HepG2 (cell line): ENCODE results near the gene HIPK4. TPM values are rescaled to one million over a fixed set of nuclear protein-coding genes. Genes with fewer than 3 reads are reported as not detected.

ENCODE experiments used
- ATF7 ChIP-seq, 2 experiments: fragments of 450-650 bp in 1 of 2; sonication (generic) in 1 of 2; formaldehyde crosslinking in 1 of 2; IDR thresholded peaks; 2 replicates each; pipeline versions ENCODE4 v1.4.0 to v1.6.1; 2016 to 2020; ENCODE audit warnings: antibody characterized with exemption in 1 of 2, mild to moderate bottlenecking in 1 of 2, missing genetic modification reagents in 1 of 2
- ATM ChIP-seq: fragments of 450-650 bp; IDR thresholded peaks from 2 replicates; pipeline ENCODE4 v1.7.1; 2017; ENCODE audit warnings: mild to moderate bottlenecking, borderline replicate concordance
- CC2D1A ChIP-seq: sonication (generic); formaldehyde crosslinking; IDR thresholded peaks from 2 replicates; pipeline ENCODE4 v1.8.1; 2023; ENCODE audit warnings: mild to moderate bottlenecking, missing genetic modification reagents
- E2F5 ChIP-seq: sonication (generic); formaldehyde crosslinking; conservative IDR thresholded peaks from 2 replicates; pipeline ENCODE4 v1.4.0; 2020; ENCODE audit warnings: missing genetic modification reagents
- HNF1B ChIP-seq: sonication (generic); formaldehyde crosslinking; IDR thresholded peaks from 2 replicates; pipeline ENCODE4 v1.5.1; 2020; ENCODE audit warnings: mild to moderate bottlenecking, moderate library complexity, missing genetic modification reagents
- HOXA9 ChIP-seq: sonication (generic); formaldehyde crosslinking; IDR thresholded peaks from 2 replicates; pipeline ENCODE4 v1.8.1; 2022; ENCODE audit warnings: missing genetic modification reagents, mild to moderate bottlenecking, moderate library complexity, borderline replicate concordance
- KDM5B ChIP-seq: sonication (generic); formaldehyde crosslinking; IDR thresholded peaks from 2 replicates; pipeline ENCODE4 v1.4.0; 2020; ENCODE audit warnings: missing genetic modification reagents, mild to moderate bottlenecking, borderline replicate concordance
- MLX ChIP-seq: IDR thresholded peaks from 2 replicates; pipeline ENCODE4 v1.6.1; 2016
- NR3C1 ChIP-seq: sonication (generic); formaldehyde crosslinking; IDR thresholded peaks from 2 replicates; pipeline ENCODE4 v1.4.0; 2020; ENCODE audit warnings: missing genetic modification reagents
- PHF21A ChIP-seq: sonication (generic); formaldehyde crosslinking; IDR thresholded peaks from 2 replicates; pipeline ENCODE4 v1.5.0; 2020; ENCODE audit warnings: mild to moderate bottlenecking, missing genetic modification reagents
- PITX1 ChIP-seq: sonication (generic); formaldehyde crosslinking; IDR thresholded peaks from 2 replicates; pipeline ENCODE4 v1.5.1; 2020; ENCODE audit warnings: mild to moderate bottlenecking, missing genetic modification reagents
- RNF219 ChIP-seq: sonication (generic); formaldehyde crosslinking; IDR thresholded peaks from 2 replicates; pipeline ENCODE4 v1.5.0; 2020; ENCODE audit warnings: mild to moderate bottlenecking, missing genetic modification reagents
- SP4 ChIP-seq: sonication (generic); formaldehyde crosslinking; IDR thresholded peaks from 2 replicates; pipeline ENCODE4 v1.8.1; 2023; ENCODE audit warnings: mild to moderate bottlenecking, missing genetic modification reagents
- TFDP1 ChIP-seq: IDR thresholded peaks from 2 replicates; pipeline ENCODE4 v1.6.1; 2016; ENCODE audit warnings: missing compliant biosample characterization, missing genetic modification reagents, borderline replicate concordance
- U2AF1 ChIP-seq: fragments of 200-400 bp; formaldehyde crosslinking; optimal IDR thresholded peaks from 2 replicates; pipeline ENCODE3; 2017; ENCODE audit warnings: mild to moderate bottlenecking, low read depth, low read length
- ZNF503 ChIP-seq: sonication (generic); formaldehyde crosslinking; IDR thresholded peaks from 2 replicates; pipeline ENCODE4 v1.4.0; 2020; ENCODE audit warnings: missing genetic modification reagents
- ZNF75D ChIP-seq: sonication (generic); formaldehyde crosslinking; IDR thresholded peaks from 2 replicates; pipeline ENCODE4 v1.8.1; 2023; ENCODE audit warnings: missing genetic modification reagents, mild to moderate bottlenecking, borderline replicate concordance
- ZNF782 ChIP-seq: sonication (generic); formaldehyde crosslinking; IDR thresholded peaks from 2 replicates; pipeline ENCODE4 v1.4.0; 2020; ENCODE audit warnings: missing genetic modification reagents, mild to moderate bottlenecking, borderline replicate concordance
- ZNF784 ChIP-seq: sonication (generic); formaldehyde crosslinking; IDR thresholded peaks from 2 replicates; pipeline ENCODE4 v1.5.1; 2020; ENCODE audit warnings: missing genetic modification reagents, mild to moderate bottlenecking, borderline replicate concordance
- polyA plus RNA-seq, 8 experiments: library from polyadenylated mRNA; depleted of rRNA in 3 of 8; stranded (reverse) in 7 of 8; unstranded in 1 of 8; fragments of >200 nt; fragmentation: Illumina TruSeq in 4 of 8; extraction: Trizol in 4 of 8; gene quantifications; 2 replicates each; pipeline versions ENCODE4 v1.2.1 to v1.2.3, GENCODE V29; 2011 to 2016; ENCODE audit warnings: low read depth in 4 of 8, missing spikeins in 1 of 8, mixed read lengths in 1 of 8; ENCODE audit not compliant: insufficient read depth in 1 of 8
- total RNA-seq, 5 experiments: library from RNA; depleted of rRNA; stranded (reverse); fragments of >200 nt; fragmentation: Illumina TruSeq; extraction: Trizol; gene quantifications; 2 replicates each; pipeline ENCODE4 v1.2.3, GENCODE V29; 2016; ENCODE audit warnings: low read depth in 1 of 5

Gene HIPK4
- total and polyA plus RNA-seq, 2 of the 13 experiments (the other 11 are each of a cell fraction or from before 2014, with no cell fraction given) = 0.03 TPM; not detected in 1

GRCh38 chr19:40433391-40434216, 43.6 kb upstream of the HIPK4 start (continued):
- TF ChIP-seq RNF219 (CRISPR knock-in tag) (no peak), ZNF784 (CRISPR knock-in tag) (no peak), ZNF503 (CRISPR knock-in tag) (peak; percentile 49; the same call in 1 of the 2 replicates), E2F5 (CRISPR knock-in tag) (peak; percentile 81), PITX1 (CRISPR knock-in tag) (no peak), CC2D1A (no peak), SP4 (peak; percentile 54; the same call in 1 of the 2 replicates), HNF1B (CRISPR knock-in tag) (no peak), ZNF75D (CRISPR knock-in tag) (no peak), HOXA9 (CRISPR knock-in tag) (no peak), NR3C1 (no peak), MLX (CRISPR knock-in tag) (no peak), ATF7 (IDR thresholded peaks at IDR 0.05) (no peak), ATF7 (CRISPR knock-in tag; IDR thresholded peaks at IDR 0.05) (no peak), ATM (no peak), KDM5B (CRISPR knock-in tag) (no peak), TFDP1 (peak; percentile 82; the same call in 1 of the 2 replicates), ZNF782 (CRISPR knock-in tag) (no peak), U2AF1 (no peak), PHF21A (CRISPR knock-in tag) (no peak; the same call in 1 of the 2 replicates)
